Measurements from ENCODE around the gene KCNIP4.
"Not testable (repeated sequence)": the region's sequence is repeated elsewhere in the genome, so short reads cannot be mapped to it uniquely, and the experiment has no call there.

KCNIP4 gene

DNA sequence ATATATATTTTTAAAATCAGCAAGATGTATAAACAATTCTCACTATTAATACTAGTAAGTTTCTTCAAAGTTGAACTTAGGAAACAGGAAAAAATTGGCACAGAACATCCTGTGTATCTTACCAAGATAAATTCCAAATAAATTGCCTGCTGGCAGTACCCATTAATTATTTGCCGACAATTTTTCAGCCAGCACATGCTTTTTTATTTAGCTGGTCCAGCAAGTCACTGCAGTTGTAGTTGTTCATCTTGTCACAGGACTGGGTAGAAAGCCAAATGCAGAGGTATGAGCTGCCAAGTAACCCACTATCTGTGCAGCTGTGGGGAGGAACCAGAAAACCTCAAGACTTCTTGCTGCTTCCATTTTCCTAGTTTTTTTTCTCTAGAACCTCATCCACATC is 1134.9 kb downstream of the KCNIP4 start:
- in situ Hi-C loops (cut with MboI; ENCODE audit: low sequenced_read_pairs), result no loop called here

DNA sequence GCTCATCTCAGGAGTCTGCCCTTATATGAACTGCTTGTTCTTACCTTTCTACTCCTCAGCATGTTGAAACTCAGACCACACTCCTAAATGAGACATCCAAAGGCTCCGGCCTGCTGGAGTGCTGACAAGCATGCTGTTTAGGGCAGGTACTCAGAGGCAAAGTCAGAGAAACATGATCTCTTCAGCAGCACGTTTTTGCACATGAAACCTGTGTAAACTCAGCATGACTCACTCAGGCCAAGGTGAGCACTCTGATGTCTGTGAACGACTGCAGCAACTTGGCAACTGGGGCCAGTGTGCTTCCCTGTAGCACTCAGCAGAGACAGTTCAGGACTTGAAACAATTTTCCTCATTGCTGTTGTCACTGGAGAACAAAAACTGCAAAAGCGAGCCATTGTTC is 1138.8 kb downstream of the KCNIP4 start:
- in situ Hi-C loops (cut with MboI; ENCODE audit: low sequenced_read_pairs), result no loop called here

DNA sequence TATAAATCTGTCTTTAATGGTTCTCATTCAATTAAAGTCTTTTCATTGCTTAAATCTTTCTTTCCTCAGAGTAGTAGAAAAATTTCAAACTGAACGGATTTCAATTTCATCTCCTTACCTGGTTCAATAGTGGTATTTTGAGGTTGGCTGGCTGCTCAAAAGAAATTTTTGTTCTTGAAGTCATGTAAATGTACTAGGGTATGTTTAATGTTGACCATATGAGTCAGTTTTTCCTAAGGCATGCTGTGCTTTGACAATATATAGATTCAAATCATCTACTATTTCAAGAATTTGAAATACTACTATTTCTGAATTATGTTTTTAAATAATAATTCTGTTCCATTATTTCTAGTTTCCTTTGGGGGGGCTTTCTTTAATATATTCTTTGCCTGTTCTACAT is 1142.9 kb downstream of the KCNIP4 start:
- in situ Hi-C loops (cut with MboI; ENCODE audit: low sequenced_read_pairs), result no loop called here

- in situ Hi-C loops (cut with MboI; ENCODE audit: low sequenced_read_pairs), result no loop called here
These were observed 1160.5 kb downstream of the KCNIP4 start for GRCh38 chr4:20787940-20788665.

- in situ Hi-C loops (cut with MboI; ENCODE audit: low sequenced_read_pairs), result not testable (repeated sequence)
These were observed 1165.4 kb downstream of the KCNIP4 start for GRCh38 chr4:20783134-20783533.

DNA sequence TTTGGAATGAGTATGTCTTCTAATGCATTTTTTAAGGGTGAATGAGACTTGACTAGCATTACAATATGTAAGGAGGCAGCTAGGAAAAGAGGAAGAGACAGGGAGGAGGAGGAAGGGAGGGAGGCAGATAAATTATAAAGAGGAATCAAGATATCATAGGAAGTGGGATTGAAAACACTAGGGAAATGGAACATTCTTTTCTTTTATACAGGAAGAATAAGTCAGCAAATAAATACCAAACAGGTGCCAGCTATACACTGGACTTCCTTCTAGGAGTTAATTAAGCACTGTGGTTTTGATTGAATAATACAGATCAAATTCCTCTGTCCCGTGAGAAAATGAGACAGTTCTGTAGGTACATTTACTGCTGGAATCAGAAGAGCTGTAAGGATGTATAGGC is 1169.7 kb downstream of the KCNIP4 start:
- in situ Hi-C loops (cut with MboI; ENCODE audit: low sequenced_read_pairs), result no loop called here

- in situ Hi-C loops (cut with MboI; ENCODE audit: low sequenced_read_pairs), result no loop called here
These were observed 1175.2 kb downstream of the KCNIP4 start for GRCh38 chr4:20773144-20773997.

DNA sequence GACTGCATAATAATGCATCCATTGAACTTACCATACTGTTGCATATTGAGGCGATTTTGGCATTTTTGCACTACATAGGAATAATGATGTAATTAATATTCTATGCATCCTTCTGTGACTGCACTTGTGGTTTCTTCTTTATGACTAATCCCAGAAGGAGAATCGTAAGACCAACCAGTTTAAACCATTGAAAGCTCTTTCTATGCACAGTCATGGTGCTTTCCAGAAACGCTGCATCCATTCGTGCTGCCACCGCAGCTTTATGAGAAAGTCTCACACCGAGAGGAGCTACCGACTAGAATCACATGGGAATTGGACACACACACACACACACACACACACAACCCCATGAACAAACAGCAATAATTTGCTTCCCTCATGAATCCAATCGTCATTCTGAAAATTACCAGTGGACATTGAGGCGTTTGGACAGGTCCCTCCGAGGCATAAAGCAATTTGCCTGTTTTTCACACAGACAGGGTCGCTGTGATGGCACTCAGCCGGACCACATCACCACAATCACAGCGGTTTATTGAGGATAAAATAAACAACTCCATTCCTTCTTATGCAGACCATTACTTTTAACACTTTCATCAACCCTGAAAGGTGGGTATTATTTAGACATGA is 1184.1 kb downstream of the KCNIP4 start:
- in situ Hi-C loops (cut with MboI; ENCODE audit: low sequenced_read_pairs), result no loop called here

GRCh38 chr4:20761826-20762225 is 1186.7 kb downstream of the KCNIP4 start:
- in situ Hi-C loops (cut with MboI; ENCODE audit: low sequenced_read_pairs), result no loop called here

DNA sequence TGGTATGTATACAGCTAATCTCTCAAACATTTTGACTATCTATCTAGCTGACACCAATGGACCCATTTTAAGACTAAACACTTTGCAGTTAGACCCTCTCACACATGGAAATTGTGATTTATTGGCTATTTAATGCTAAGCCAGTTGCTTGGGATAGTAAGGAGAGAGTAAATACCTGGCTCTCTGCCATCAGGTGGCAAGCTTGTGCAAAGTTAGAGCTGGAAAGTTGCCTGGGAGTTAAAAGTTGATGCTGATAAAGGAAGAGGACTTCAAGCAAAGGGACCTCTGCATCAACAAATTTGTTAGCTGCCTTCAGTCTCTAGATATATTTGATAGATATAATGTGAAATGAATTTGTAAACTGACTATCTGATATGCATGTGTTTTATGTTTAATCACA is 1187.2 kb downstream of the KCNIP4 start:
- in situ Hi-C loops (cut with MboI; ENCODE audit: low sequenced_read_pairs), result no loop called here

- in situ Hi-C loops (cut with MboI; ENCODE audit: low sequenced_read_pairs), result no loop called here
These were observed 1188.5 kb downstream of the KCNIP4 start for GRCh38 chr4:20760053-20760452.

- in situ Hi-C loops (cut with MboI; ENCODE audit: low sequenced_read_pairs), result no loop called here
These were observed 1194.5 kb downstream of the KCNIP4 start for GRCh38 chr4:20754036-20754435.

GRCh38 chr4:20752641-20753040 is 1195.9 kb downstream of the KCNIP4 start:
- in situ Hi-C loops (cut with MboI; ENCODE audit: low sequenced_read_pairs), result no loop called here

- in situ Hi-C loops (cut with MboI; ENCODE audit: low sequenced_read_pairs), result not testable (repeated sequence)
These were observed 1202.6 kb downstream of the KCNIP4 start for GRCh38 chr4:20746000-20746399.

DNA sequence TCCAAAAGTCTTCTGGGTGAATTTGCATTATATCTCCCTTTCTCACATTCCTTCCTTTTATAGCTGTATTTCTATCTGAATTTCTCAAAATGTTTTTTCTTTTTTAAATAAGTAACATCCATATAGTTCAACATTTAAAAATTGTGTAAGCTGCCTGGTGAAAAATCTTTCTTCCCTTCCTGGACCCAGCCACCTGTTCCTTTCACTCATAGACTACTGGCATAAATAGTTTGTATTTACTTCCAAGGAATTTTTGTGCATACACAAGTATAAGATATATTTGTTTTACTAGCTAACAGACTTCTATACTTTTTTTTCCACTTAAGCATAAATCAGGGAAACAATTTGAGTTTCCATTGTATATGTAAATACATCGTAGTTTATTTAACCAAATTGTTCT is 1212.6 kb downstream of the KCNIP4 start:
- in situ Hi-C loops (cut with MboI; ENCODE audit: low sequenced_read_pairs), result no loop called here

DNA sequence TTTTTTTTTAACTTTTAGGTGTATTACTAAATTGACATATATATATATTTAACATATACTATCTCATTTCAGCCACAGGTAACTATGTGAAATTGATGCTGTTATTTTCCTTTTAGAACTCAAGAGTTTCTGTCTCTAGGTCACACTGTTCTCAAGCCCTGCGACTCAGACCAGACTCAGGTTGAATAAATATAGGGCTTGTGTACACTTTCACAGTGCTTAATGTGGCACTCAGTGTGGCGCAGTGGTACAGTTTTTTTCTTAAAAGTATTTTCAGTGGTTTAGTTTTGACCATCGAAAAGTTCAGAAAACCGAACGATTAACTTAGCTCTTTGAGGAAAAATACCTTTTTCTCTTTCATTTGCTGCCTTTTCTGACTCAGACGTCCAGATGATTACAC is 1223.7 kb downstream of the KCNIP4 start:
- in situ Hi-C loops (cut with MboI; ENCODE audit: low sequenced_read_pairs), result no loop called here

DNA sequence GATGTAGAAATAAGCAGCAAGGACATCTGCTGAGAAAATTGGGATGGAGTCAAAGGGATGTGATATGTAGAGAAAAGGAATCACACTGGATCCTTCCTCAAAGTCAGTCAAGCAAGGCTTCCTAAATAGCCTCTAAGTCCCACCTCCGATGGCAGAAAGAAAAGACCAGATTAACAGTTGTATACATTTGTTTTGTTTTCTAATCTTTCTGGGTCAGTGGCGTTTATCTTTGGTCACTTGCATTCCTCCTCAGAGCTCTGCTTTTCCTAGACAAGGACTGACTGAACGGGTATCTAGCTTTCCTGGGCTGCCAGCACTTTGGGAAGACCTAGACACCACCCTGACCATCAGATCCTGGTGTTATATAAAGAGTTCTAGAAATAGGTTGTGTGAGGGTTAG is 1225.1 kb downstream of the KCNIP4 start:
- in situ Hi-C loops (cut with MboI; ENCODE audit: low sequenced_read_pairs), result no loop called here

- in situ Hi-C loops (cut with MboI; ENCODE audit: low sequenced_read_pairs), result no loop called here
These were observed 1225.6 kb downstream of the KCNIP4 start for GRCh38 chr4:20723019-20723418.

DNA sequence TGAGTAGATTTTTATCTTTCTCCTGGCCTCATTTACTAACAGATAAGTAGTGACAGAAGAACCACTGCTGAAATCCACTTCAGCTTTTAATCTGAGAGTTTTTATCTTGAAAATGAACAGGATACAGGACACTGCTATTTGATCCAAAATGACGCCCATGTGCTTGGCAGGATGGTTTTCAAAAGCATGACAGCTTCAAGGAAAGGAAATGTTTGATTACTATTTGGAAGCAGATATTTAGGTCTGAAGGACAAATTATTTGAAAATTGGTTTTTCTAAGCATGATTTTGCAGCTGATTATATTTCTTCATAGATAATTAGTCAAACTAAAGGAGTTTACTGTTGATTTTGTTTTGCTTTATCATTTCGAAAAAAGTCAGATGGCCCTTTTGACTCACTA is 1237.2 kb downstream of the KCNIP4 start:
- in situ Hi-C loops (cut with MboI; ENCODE audit: low sequenced_read_pairs), result no loop called here

DNA sequence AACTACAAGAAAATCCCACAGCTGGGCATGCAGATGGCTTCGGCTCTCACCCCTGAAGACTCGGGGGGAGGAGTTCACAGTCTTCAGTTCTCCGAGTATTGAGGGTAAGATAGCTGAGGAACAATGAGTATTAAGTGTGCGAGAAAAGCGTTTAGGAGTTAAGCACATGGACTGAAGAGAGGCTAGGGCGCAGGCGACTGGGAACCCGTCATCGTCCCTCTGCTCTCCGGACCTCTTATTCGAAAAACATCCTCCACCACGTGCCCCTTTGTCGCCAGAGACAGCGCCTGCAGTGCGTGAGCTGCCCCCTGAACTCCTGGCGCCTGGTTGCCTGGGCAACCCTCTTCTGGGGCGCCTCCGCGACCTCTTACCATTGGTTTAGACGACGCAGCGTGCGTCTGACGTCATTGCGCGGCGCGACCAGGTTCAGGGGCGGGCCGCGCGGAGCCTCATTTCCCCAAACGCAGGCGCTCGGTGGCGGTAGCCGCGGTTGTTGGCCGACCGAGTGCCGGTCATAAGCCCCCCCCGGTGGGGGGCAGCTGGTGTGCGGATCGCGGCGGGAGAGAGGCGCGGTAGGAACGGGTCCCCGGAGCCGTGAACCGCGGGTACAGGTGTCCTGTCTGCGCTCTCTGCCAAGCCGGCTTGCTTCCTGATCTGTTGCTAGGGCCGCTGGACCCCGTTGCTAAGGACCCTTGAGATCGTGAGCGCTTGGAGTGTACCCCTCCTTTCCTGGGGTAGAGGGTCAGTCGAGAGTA is 1248.4 kb downstream of the KCNIP4 start, which contains the start of gene PACRGL:
Gene PACRGL (plus strand): TSS at position 452 of the 755 bp plus-strand sequence. CDS start 4,024 bp downstream, outside the sequence.
- in situ Hi-C loops (cut with MboI; ENCODE audit: low sequenced_read_pairs), result no loop called here

DNA sequence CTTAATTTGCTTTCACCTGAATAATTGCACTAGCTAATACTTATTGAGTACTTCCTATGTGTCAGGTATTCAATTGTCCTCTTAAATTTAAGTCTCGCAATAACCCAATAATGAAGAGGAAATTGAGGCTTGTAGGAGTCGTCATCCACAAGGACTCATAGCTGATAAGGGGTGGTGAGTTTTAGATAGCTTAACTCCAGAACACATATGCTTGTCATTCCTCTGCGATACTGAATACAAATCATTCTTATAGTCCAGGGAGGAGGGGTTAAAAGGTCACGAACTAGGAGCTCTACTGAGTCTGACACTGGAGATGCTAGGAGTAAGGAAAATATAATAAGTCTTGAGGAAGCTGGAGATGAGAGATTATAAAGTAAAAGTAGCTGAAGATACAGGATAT is 1249.8 kb downstream of the KCNIP4 start:
- in situ Hi-C loops (cut with MboI; ENCODE audit: low sequenced_read_pairs), result no loop called here
